GM12873 (cell line): ENCODE results near the gene IL11.

Source experiments
- CTCF ChIP-seq: IDR thresholded peaks from 2 replicates; pipeline ENCODE4 v1.5.1; 2012; ENCODE audit warnings: low read depth, mild to moderate bottlenecking, moderate library complexity, low read length, control low read depth; ENCODE audit not compliant: insufficient read depth; ENCODE audit errors: missing control alignments

IL11 gene

GRCh38 chr19:55319785-55320184 lies 50.5 kb downstream of the IL11 start:
- no peak for TF ChIP-seq CTCF

- no peak for TF ChIP-seq CTCF
Observed at GRCh38 chr19:55316646-55317045, 53.6 kb downstream of the IL11 start.

- no peak for TF ChIP-seq CTCF
Observed at GRCh38 chr19:55315956-55316525, 54.2 kb downstream of the IL11 start.

- no peak for TF ChIP-seq CTCF
Observed at GRCh38 chr19:55314396-55314795, 55.9 kb downstream of the IL11 start.
